HG03045 (cell line): ENCODE data around the gene ZCCHC2.

Experiments used
- ATAC-seq: cut with Tn5 transposase; IDR thresholded peaks from one replicate; pipeline ENCODE4 v1.9.1; 2021; ENCODE audit warnings: mild to moderate bottlenecking, moderate library complexity; ENCODE audit not compliant: unreplicated experiment

ZCCHC2 gene

DNA sequence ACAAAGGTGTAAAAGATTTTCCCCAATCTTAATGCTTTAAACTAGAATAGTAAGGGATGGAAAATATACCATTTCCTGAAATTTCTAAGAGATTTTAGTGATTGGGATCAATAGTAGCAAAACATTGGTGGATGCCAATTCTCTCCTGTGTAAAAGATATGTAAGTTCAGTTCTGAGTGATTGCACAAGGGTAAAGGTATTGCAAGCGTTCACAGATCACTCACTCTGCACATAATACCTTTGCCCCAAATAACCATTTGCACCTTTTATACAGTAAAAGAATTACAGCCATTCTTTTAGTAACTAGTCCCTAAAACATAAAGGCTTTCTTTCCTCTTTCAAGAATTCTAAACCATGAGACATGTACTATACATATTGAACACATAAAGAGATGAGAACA, 13.0 kb upstream of the ZCCHC2 start:
- no peak for ATAC-seq

GRCh38 chr18:62510789-62511188, 12.0 kb upstream of the ZCCHC2 start:
- ATAC-seq, result no peak

DNA sequence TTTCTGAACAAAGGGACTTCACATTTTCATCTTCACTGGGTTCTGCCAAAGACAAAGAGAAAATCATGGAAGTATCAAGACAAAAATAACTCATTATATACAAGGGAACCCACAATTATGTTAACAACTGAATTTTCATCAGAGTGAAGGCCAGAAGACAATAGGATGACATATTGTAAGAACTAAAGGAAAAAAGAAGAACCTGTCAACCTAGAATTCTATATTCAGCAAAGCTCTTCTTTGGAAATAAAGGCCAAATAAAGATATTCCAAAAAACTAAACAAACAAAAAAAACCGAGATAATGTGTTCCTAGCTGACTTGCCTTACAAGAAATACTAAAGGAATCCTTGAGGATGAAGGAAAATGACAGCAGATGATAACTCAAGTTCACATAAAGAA, 10.3 kb upstream of the ZCCHC2 start:
- ATAC-seq, result no peak

GRCh38 chr18:62512996-62513395, 9.8 kb upstream of the ZCCHC2 start:
- no peak for ATAC-seq

GRCh38 chr18:62514570-62514969, 8.3 kb upstream of the ZCCHC2 start:
- no peak for ATAC-seq

DNA sequence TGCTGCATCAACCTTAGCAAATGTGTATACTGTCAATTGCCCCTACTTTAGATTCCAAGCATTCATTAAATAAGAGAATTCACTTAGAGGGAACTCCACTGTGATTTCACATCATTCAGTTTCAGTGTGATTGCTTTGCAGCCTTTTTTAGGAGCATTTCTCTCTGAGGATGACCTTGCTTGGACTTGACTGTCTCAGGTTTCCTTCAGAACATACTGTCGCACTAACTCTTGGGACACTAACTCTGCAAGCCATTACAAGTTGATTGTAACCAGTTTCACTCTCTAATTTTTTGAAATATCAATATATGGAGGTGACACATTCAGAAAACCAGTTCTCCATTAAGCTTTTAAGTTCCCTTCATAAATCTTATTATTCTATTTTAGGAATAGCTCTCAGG, 6.6 kb upstream of the ZCCHC2 start:
- no peak for ATAC-seq

DNA sequence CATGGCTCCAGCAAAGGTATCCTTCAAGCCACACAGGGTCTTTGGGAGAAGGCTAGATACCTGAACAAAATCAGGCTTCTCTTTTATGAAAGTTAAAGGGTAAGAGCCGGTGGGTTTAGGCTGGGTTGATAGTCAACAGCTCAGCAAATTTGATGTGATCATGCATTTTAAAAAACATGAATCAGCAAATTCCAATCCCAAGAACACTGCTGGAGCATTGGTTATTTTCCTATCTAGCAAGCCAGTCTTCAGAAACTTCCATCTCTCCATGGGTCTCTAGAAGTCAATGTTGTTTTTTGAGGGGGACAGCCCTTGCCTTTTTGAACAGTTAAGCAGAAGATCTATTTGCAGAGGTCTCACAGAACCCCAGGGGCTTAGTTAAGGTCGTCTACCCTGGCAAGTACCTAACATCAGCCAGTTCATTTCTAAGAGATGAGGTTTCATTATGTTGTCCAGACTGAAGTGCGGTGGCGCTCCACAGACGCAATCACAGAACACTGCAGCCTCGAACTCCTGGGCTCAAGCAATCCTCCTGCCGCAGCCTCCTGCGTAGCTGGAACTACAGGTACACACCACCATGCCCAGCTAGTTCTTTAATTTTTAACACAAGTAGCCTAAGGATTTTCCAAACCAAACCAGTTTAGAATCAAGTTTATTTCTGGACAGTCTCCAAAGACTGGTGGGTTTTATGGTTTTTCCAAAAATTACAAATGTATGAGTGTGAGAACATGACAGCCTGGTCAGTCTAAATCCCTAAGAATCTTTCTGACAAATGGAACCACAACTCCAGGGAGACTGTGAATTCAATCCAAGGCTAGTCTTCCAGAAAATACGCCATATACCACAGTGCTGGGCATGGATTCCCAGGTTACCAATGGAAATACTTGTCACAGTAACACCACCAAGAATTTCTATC, 4.1 kb upstream of the ZCCHC2 start:
- no peak for ATAC-seq

DNA sequence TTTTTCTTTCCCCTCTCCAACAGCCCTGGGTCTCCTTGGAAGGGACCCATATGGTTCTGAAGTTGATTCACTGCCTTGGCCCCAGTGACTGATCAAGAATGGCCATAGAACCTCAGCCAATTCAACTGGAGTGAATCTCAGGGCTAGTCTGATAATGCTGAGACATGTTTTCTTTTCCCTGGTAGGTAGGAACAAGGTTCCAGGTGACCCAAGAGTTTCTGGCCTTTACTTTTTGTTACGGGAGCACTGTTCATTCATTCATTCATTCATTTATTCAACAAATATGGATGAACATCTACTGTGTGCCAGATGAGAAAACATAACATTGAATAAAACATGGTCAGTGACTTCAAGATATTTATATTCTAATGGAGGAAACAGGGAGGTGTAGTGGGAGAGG, 3.1 kb upstream of the ZCCHC2 start:
- ATAC-seq, result no peak

DNA sequence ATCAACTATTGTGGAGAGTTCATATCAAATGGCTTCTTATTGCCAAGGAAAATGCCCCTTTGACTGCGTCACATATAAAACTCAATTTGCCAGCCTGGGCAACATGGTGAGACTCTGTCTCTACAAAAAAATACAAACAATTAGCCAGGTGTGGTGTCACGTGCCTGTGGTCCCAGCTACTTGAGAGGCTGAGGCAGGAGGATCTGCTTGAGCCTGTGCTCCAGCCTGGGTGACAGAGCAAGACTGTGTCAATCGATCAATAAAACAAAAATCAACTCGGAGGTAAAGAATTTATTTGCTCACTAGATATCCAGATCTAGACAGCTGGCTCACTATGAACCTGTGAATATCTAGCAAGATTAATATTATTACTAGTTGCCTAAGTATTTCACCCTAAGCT, 1.7 kb upstream of the ZCCHC2 start:
- no peak for ATAC-seq

DNA sequence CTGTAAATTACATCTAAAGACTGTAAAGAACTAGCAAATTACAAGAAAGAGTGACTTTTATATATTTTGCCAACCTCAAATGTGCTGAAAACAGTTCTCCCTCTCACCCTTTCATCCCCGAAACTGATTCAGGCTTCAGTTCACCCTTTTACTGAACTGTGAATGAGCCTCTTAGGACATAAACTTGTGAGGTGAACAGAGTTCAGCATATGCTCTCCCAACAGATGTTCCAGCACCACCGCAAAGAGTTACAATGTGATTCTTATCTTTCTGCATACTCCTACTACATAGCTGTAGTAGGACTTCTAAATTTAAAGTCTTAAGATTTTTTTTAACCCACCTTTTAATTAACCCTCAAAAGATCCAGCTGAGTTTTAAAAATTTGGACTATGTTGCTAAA, 1.2 kb upstream of the ZCCHC2 start:
- ATAC-seq, result no peak

DNA sequence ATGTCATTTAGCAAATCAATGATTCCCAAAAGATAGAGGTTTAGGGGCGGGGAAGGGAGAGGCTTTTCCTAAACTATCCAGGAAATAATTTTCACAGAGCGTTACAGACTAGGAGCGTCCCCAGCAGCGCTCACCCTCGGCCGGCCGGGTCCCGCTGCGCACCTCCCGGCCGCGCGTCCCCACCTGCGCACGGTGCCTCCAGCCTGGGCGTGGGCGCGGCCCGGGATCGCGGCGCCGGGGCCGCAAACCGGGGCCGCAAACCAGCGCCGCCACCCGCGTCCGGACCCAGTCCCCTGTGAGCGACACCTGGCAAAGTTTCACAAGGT, 684 bp upstream of the ZCCHC2 start:
- peak; percentile 13 for ATAC-seq

DNA sequence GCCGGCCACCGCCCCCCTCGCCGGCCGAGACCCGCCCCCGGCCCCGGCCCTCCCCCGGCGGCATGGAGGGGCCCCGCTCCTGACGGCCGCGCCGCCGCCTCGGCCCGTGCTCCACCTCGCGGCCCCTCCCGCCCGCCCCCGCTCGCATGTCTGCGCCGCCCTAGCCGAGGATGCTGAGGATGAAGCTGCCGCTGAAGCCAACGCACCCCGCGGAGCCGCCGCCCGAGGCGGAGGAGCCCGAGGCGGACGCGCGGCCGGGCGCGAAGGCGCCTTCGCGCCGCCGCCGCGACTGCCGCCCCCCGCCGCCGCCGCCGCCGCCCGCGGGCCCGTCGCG, 397 bp downstream of the ZCCHC2 start:
- no peak for ATAC-seq

DNA sequence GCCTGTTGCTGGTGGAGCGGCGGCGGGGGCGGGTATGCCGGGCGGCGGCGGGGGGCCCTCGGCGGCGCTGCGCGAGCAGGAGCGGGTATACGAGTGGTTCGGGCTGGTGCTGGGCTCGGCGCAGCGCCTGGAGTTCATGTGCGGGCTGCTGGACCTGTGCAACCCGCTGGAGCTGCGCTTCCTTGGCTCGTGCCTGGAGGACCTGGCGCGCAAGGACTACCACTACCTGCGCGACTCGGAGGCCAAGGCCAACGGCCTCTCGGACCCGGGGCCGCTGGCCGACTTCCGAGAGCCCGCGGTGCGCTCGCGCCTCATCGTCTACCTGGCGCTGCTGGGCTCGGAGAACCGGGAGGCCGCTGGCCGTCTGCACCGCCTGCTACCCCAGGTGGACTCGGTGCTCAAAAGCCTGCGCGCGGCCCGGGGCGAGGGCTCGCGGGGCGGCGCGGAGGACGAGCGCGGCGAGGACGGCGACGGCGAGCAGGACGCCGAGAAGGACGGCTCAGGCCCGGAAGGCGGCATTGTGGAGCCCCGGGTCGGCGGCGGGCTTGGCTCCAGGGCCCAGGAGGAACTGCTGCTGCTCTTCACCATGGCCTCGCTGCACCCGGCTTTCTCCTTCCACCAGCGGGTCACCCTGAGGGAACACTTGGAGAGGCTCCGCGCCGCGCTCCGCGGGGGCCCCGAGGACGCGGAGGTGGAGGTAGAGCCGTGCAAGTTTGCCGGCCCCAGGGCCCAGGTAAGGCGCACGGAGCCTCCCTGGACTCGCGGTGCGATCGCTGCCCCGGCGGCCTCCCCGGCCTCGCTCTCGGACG, 1.0 kb downstream of the ZCCHC2 start:
- peak; percentile 3 for ATAC-seq

DNA sequence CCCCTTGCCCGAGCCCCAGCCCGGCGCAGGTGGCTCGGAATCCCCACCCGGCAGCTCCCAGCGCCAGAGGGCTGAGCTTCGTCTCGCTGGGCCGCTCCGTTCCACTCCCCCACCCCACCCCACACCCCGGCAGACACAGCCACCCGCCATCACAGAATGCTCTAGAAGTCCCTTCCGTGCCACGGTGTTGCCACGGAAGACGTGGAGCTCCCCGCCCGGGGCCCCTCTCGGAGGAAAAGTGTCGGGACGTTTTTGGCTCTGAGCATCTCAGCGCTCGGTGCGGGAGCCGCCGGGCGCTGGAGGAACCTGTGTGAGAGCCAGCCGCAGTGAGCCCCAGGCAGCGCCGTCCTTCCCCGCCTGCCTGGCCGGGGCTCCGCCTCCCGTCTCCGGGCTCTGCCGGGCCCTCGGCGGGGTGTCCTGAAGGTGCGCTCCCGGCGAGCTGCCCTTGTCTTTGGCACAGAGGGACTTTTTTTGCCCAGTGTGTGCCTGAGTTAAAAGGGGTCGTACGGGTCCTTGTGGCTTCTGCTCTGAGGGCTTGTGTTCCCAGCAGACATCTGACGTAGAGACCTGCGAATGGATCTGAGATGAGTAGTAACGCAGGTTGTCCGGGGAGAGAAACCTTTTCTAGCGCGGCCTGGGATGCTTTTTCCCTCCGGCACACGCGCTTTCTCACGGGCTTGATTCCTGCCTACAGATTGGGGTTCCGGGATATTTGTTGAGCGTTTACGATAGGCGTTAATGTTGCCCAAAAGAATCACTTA, 1.8 kb downstream of the ZCCHC2 start:
- ATAC-seq, result peak; percentile 13

DNA sequence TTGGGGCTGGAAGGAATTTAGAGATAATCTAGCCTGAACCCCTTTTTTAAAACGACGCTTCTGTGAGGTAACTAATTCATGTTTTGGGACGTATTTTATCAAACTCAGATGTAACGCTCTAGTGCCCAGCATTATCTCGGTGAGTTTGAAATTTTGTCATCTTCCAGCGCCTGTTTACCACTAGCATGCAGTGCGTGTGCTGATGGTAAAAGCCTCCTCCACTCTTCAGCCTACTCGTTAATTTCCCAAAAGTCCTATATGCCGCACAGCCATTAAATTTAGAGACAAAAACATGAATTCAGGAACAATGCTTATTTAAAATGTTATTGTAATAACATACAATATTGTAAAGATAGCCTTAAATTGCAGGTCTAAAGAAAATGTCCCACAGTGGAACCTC, 2.8 kb downstream of the ZCCHC2 start:
- no peak for ATAC-seq

DNA sequence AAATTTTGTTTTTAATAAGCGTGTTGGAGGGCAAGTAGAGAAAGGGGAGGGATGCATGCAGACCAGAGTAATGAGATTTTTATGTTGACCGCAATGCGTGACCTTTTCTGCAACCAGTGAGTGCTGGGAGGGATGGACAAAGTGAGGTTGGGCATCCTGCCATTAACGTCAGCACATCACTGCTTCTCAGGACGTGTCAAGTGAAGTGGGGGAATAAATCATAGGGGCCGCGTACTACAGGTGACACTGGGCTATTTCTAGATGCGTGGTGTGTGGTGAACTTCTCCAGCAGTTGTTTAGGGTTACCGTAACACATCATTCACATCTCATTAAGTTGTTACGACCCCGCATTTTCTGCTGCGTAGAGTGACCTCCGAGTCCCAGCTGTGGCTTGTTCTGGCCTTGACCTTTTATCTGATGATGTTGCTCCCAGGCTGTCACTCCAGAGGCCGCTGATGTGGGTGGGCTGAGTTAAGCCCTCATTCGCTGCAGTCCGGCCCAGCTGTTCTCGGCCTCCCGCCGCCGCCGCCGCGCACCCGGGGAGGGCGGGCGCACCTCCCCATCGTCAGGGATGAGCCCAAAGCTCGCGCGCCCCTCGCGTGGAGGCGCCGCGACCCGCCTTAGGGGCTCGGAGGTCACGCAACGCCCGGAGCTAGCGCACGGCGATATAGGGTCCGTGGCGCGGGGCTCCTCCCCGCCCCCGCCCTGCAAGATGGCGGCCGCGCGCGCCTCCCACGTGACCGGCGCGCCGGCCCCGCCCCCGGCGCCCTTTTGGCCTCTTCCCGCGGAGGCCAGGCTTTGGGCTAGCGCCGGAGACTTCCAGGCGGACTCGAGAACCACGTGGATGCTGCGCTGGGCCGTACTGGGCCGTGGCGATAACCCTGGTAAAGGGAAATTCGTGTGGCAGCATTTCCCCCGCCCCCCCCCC, 3.5 kb downstream of the ZCCHC2 start:
- ATAC-seq, result peak; percentile 16

- ATAC-seq, result no peak
Observed at GRCh38 chr18:62529597-62529996, 6.8 kb downstream of the ZCCHC2 start.

DNA sequence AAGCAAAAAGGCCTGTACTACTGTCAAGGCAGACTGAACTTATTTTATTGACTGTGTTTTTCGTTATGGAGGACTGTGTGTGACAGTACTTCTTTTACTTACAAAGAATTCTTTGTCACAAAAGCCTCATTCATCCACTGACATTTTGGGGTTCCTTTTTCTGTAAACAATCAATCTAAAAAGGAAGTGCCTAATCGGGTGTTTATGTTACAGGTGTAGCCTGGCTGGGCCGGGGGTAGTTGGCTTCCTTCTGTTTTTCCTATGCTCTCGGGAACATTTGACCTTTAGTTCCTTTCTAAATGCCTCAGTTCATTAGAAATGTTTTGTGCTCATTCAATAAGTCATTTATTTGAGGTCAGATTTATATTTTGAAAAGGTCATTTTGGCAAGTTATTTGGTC, 8.3 kb downstream of the ZCCHC2 start:
- no peak for ATAC-seq

- no peak for ATAC-seq
Observed at GRCh38 chr18:62531931-62532330, 9.1 kb downstream of the ZCCHC2 start.

DNA sequence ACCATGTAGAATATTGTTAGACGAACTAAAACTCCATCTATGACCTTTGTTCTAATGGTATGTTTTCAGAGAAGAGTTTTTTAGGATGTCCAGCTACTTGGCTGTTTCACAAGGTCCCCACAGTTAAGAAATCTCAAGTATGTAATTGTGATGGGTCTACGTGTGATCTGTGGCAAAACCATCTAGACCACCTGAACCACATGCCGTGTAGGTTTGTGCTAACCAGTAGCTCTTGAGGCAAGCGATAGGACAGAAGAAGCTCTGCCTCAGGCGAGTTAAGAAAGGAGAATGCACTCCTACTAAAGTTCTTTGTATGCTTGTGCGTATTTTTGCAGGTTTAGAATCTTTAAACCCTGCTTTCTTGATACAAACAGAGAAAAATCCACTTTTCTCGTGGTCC, 13.2 kb downstream of the ZCCHC2 start:
- ATAC-seq, result no peak
